Upper lobe of right lung (tissue), 1 donor: ENCODE results near the gene PARD3B. TPM values are rescaled to one million over a fixed set of nuclear protein-coding genes. Genes with fewer than 3 reads are reported as not detected.
A peak's percentile ranks its signal among the peaks of the same experiment; 100 is the strongest.

Experiments
- ATAC-seq: fragments of 200-7000 bp; cut with Tn5 transposase; one replicate; pipeline ENCODE4 v1.9.1; 2020; ENCODE audit warnings: mild to moderate bottlenecking, moderate library complexity
- DNase-seq: peaks from one replicate; pipeline ENCODE4 v3.0.0-alpha.2; 2020
- H3K27ac ChIP-seq: fragments of 200-600 bp; one replicate; pipeline ENCODE4 v1.8.0; 2022
- H3K27me3 ChIP-seq: fragments of 200-600 bp; one replicate; pipeline ENCODE4 v1.8.0; 2022; ENCODE audit warnings: mild to moderate bottlenecking
- H3K36me3 ChIP-seq: fragments of 200-600 bp; one replicate; pipeline ENCODE4 v1.8.0; 2022
- H3K4me1 ChIP-seq: fragments of 200-600 bp; one replicate; pipeline ENCODE4 v1.8.0; 2022
- H3K4me3 ChIP-seq: fragments of 200-600 bp; one replicate; pipeline ENCODE4 v1.8.0; 2022; ENCODE audit warnings: mild to moderate bottlenecking
- H3K9me3 ChIP-seq: fragments of 200-600 bp; one replicate; pipeline ENCODE4 v1.8.0; 2022
- CTCF ChIP-seq: fragments of 200-600 bp; IDR thresholded peaks from one replicate; pipeline ENCODE4 v1.8.0; 2022; ENCODE audit warnings: antibody characterized with exemption
- intact Hi-C: fragments of 100-400 bp; cut with DNase I; formaldehyde crosslinking; loops from one replicate; pipeline ENCODE4 v1.11.0; 2022
- total RNA-seq: library from RNA; stranded (reverse); fragmentation: NEBNext Ultra II Directional; extraction: Animal tissue kit (Norgen Biotek cat#: 25700); gene quantifications from one replicate; pipeline ENCODE4 v1.2.1, GENCODE V29; 2021
- donor health status: DM: no; HTN: yes; CAD: no; lungs with severe emphysema.

Gene PARD3B
- total RNA-seq, 1 donor from 2014 or later, result 32.5 TPM

- H3K27me3 ChIP-seq, result no peaks in the 10 kb centered on the region
- H3K36me3 ChIP-seq, result no peaks in the 10 kb centered on the region
- H3K9me3 ChIP-seq, result no peaks in the 10 kb centered on the region
- TF ChIP-seq CTCF, result no peak
- no peak overlapping the region for H3K4me3 ChIP-seq
- H3K27ac ChIP-seq, result no peak overlapping the region
- no peak for DNase-seq
- intact Hi-C loops, result no loop called here
- H3K4me1 ChIP-seq, result peaks cover 3% of the 10 kb centered on the region
- no peak for ATAC-seq
Measured at GRCh38 chr2:204972161-204972560, 426.9 kb downstream of the PARD3B start.

- Histone ChIP-seq H3K4me1 (peaks cover 3% of the 10 kb centered on the region), H3K36me3 (no peaks in the 10 kb centered on the region), H3K4me3 (no peak overlapping the region), H3K27me3 (no peaks in the 10 kb centered on the region), H3K27ac (no peak overlapping the region), H3K9me3 (no peaks in the 10 kb centered on the region)
- DNase-seq, result no peak
- intact Hi-C loops, result no loop called here
- TF ChIP-seq CTCF, result no peak
- ATAC-seq, result no peak
Measured at GRCh38 chr2:204972606-204973336, 427.5 kb downstream of the PARD3B start.

- TF ChIP-seq CTCF, result no peak
- no peak overlapping the region for H3K4me3 ChIP-seq
- H3K27ac ChIP-seq, result no peak overlapping the region
- intact Hi-C loops, result no loop called here
- no peaks in the 10 kb centered on the region for H3K27me3 ChIP-seq
- H3K4me1 ChIP-seq, result peaks cover 3% of the 10 kb centered on the region
- H3K9me3 ChIP-seq, result no peaks in the 10 kb centered on the region
- ATAC-seq (no peak), DNase-seq (no peak)
- H3K36me3 ChIP-seq, result no peaks in the 10 kb centered on the region
Measured at GRCh38 chr2:204973616-204974015, 428.3 kb downstream of the PARD3B start.

- Histone ChIP-seq H3K4me3 (no peak overlapping the region), H3K27me3 (no peaks in the 10 kb centered on the region), H3K36me3 (no peaks in the 10 kb centered on the region), H3K4me1 (peaks cover 3% of the 10 kb centered on the region), H3K27ac (no peak overlapping the region), H3K9me3 (no peaks in the 10 kb centered on the region)
- no peak for DNase-seq
- TF ChIP-seq CTCF, result no peak
- ATAC-seq, result no peak
- intact Hi-C loops, result no loop called here
Measured at GRCh38 chr2:204974487-204974886, 429.2 kb downstream of the PARD3B start.

GRCh38 chr2:204977914-204978313, 432.6 kb downstream of the PARD3B start:
- H3K27me3 ChIP-seq, result no peaks in the 10 kb centered on the region
- H3K27ac ChIP-seq, result no peak overlapping the region
- no peaks in the 10 kb centered on the region for H3K9me3 ChIP-seq
- TF ChIP-seq CTCF, result no peak
- no peaks in the 10 kb centered on the region for H3K36me3 ChIP-seq
- H3K4me1 ChIP-seq, result peaks cover 3% of the 10 kb centered on the region
- no peak overlapping the region for H3K4me3 ChIP-seq
- ATAC-seq, result no peak
- intact Hi-C loops, result no loop called here
- DNase-seq, result no peak

- Histone ChIP-seq H3K27ac (no peak overlapping the region), H3K27me3 (no peaks in the 10 kb centered on the region), H3K36me3 (no peaks in the 10 kb centered on the region), H3K4me3 (no peak overlapping the region), H3K4me1 (no peaks in the 10 kb centered on the region), H3K9me3 (no peaks in the 10 kb centered on the region)
- intact Hi-C loops, result no loop called here
- no peak for TF ChIP-seq CTCF
- ATAC-seq (peak; percentile 22), DNase-seq (no peak)
Measured at GRCh38 chr2:204982303-204982702, 437.0 kb downstream of the PARD3B start.
